Hepatic stellate cell (primary cell): ENCODE results near the gene C2CD2L.
"Not testable (repeated sequence)": the region's sequence is repeated elsewhere in the genome, so short reads cannot be mapped to it uniquely, and the experiment has no call there.

ENCODE experiments used
- DNase-seq: peaks from one replicate; pipeline ENCODE4 v3.0.0; 2011; ENCODE audit warnings: low spot score

Gene C2CD2L

GRCh38 chr11:119093942-119094815 lies 13.0 kb upstream of the C2CD2L start:
- DNase-seq, result peak; percentile 37

GRCh38 chr11:119094816-119095065 lies 12.4 kb upstream of the C2CD2L start:
- peak; percentile 66 for DNase-seq

GRCh38 chr11:119095066-119095880 lies 11.9 kb upstream of the C2CD2L start:
- DNase-seq, result peak; percentile 100

- DNase-seq, result no peak
Measured at GRCh38 chr11:119099711-119100110, 7.4 kb upstream of the C2CD2L start.

- DNase-seq, result peak; percentile 51
Measured at GRCh38 chr11:119100246-119100970, 6.7 kb upstream of the C2CD2L start.

GRCh38 chr11:119100994-119101758 lies 6.0 kb upstream of the C2CD2L start:
- DNase-seq, result peak; percentile 40

- peak; percentile 87 for DNase-seq
Measured at GRCh38 chr11:119101759-119102423, 5.3 kb upstream of the C2CD2L start, which contains the start of gene DPAGT1. DPAGT1 (minus strand) TSS chr11:119101853; CDS start chr11:119101655, 198 bp downstream.

- DNase-seq, result not testable (repeated sequence)
Measured at GRCh38 chr11:119103161-119103664, 3.9 kb upstream of the C2CD2L start.

- no peak for DNase-seq
Measured at GRCh38 chr11:119103793-119104192, 3.4 kb upstream of the C2CD2L start.

GRCh38 chr11:119107538-119108145 lies 498 bp downstream of the C2CD2L start:
- DNase-seq, result peak; percentile 35

- peak; percentile 41 for DNase-seq
Measured at GRCh38 chr11:119108146-119108856, 1.2 kb downstream of the C2CD2L start.

- no peak for DNase-seq
Measured at GRCh38 chr11:119108857-119109221, 1.7 kb downstream of the C2CD2L start.

GRCh38 chr11:119109843-119110242 lies 2.7 kb downstream of the C2CD2L start:
- no peak for DNase-seq

- no peak for DNase-seq
Measured at GRCh38 chr11:119110439-119110838, 3.3 kb downstream of the C2CD2L start.

- DNase-seq, result no peak
Measured at GRCh38 chr11:119111361-119111925, 4.3 kb downstream of the C2CD2L start.

GRCh38 chr11:119112314-119113020 lies 5.3 kb downstream of the C2CD2L start:
- no peak for DNase-seq

GRCh38 chr11:119113716-119114115 lies 6.6 kb downstream of the C2CD2L start:
- no peak for DNase-seq

GRCh38 chr11:119114351-119114750 lies 7.2 kb downstream of the C2CD2L start:
- no peak for DNase-seq
